Measurements from ENCODE around the gene PRICKLE3. TPM values are rescaled to one million over a fixed set of nuclear protein-coding genes. Genes with fewer than 3 reads are reported as not detected.
A peak's percentile ranks its signal among the peaks of the same experiment; 100 is the strongest.
"Not testable (repeated sequence)": the region's sequence is repeated elsewhere in the genome, so short reads cannot be mapped to it uniquely, and the experiment has no call there.

Gene PRICKLE3
- polyA plus RNA-seq, 3 donors = 3.2 to 4.6 (median 3.8) TPM

- no peak for DNase-seq (ENCODE audit: low read depth in 3 of 3, low spot score in 2 of 3)
Measured at GRCh38 chrX:49187028-49187394, 838 bp upstream of the PRICKLE3 start.

DNA sequence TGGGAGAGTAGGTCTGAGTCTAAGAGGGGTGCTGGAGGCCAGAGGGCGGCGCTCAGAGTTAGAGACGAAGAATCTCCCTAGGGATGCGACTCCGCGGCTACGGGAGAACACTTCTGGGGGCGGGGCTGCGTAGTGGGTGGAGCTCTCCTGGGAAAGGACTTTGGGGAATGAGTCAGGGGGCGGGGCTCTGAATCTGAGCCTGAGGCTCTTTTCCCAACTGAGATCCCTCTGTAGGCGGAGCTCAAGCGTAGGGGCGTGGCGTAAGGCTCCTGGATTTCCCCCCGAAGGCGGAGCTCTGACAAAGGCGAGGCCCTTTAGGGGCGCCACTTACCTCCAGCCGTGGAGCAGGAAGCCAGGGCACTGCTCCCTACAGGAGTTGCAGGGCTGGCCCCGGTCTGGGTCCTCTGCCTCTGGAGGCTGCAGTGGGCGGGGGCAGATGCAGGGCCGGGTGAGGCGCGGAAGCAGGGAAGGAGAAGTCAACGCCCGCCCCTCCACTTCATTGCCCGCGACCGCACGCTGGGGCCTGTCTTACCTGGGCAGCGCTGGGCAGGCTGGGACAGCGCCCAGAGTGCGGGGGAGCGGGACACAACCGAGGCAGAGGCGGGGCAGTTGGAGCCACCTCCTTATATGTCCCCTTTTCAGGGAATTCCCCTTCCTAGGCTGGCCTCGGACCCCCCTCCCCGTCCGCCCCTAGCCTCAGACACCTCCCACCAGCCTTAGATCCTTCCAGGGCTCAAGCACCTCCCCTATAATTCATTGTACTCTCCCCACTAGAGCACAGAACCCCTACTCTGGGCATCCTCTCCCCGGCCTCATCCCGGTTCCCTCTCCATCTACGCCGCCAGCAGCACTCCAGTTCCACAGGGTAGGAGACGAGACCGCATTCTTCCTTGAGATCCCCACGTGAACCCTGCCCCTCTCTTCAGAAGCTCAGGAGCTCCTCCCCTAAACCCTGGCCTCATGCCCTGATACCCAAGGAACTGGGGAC lies 1.6 kb downstream of the PRICKLE3 start:
- peak; percentile 43 to 72 (median 70) for DNase-seq (ENCODE audit: low read depth in 3 of 3, low spot score in 2 of 3)

- DNase-seq (ENCODE audit: low read depth in 3 of 3, low spot score in 2 of 3) = no peak
Measured at GRCh38 chrX:49183701-49184281, 2.4 kb downstream of the PRICKLE3 start.

DNA sequence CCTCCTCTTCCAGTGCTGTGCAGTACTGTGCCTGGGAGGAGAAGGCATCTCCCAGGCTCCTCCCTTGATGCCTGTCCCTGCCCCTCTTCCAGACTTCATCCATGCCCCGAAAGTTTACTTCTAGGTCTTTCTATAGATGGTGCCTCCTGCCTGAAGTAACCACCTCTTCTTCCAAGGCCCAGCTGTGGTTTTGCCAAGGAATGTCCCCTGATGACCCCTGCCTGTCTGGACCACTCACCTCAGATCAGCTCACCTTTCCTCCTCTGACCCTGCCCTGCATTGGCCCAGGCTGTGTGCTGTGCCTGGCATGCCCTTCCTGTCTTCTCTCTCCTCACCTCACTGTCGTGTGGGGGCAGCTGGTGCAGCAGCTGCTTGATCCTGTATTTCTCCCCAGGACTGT lies 6.8 kb downstream of the PRICKLE3 start:
- no peak for DNase-seq (ENCODE audit: low read depth in 3 of 3, low spot score in 2 of 3)

DNA sequence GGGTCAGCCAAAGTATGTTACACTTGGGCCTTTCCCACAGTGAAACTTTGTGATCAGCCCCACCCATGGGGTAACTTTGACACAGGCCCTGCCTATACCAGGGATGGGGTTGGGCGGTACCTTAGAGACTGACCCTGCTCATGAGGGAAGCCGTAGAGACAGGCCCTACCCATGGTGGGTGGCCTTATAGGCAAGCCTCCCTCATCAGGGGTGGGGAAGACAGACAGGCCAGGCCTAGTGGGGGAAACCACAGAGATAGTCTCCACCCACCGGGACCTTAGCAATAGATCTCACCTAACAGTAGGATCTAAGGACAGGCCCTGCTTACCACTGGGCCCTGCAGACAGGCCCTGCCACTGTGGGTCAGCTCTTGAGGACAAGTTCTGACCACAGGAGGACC lies 7.6 kb downstream of the PRICKLE3 start:
- no peak for DNase-seq (ENCODE audit: low read depth in 3 of 3, low spot score in 2 of 3)

- DNase-seq (ENCODE audit: low read depth in 3 of 3, low spot score in 2 of 3) = no peak
Measured at GRCh38 chrX:49177873-49178480, 8.2 kb downstream of the PRICKLE3 start.

- DNase-seq (ENCODE audit: low read depth in 3 of 3, low spot score in 2 of 3) = no peak
Measured at GRCh38 chrX:49177338-49177833, 8.8 kb downstream of the PRICKLE3 start.

GRCh38 chrX:49176421-49177326 lies 9.5 kb downstream of the PRICKLE3 start:
- DNase-seq (ENCODE audit: low read depth in 3 of 3, low spot score in 2 of 3) = no peak

- DNase-seq (ENCODE audit: low read depth in 3 of 3, low spot score in 2 of 3) = no peak
Measured at GRCh38 chrX:49175435-49176274, 10.5 kb downstream of the PRICKLE3 start.

DNA sequence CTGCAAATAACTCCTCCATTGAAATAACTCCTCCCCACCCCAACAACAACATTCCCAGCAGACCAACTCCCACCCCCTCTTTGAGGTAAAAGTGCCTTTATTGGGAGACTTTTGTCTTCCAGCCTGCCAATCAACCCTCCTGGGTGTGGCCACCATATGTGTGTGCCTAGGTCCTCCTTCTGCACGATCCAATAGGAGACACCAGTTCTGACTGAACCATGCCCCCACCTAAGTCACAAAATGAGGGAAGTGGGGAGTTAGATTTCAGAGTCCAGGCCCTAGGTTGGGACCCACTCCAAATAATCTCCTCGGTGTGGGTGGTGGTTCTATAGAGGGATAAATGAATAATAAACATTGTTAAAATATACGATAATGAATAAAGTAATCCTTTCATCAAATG lies 11.4 kb downstream of the PRICKLE3 start:
- no peak for DNase-seq (ENCODE audit: low read depth in 3 of 3, low spot score in 2 of 3)

DNA sequence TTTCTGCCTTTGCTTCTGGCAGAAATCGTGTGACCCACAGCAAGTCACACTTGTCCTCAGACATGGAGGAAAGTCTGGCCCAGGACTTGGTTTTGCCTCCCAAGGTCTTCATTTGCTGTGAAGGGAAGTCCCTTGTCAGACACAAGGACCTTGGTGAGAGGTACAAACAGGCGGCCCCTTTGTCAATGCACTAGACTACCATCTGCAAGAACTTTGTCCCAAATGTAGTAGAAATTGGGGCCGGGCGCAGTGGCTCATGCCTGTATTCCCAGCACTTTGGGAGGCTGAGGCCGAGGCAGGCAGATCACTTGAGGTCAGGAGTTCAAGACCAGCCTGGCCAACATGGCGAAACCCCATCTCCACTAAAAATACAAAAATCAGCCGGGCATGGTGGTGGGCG lies 12.6 kb downstream of the PRICKLE3 start:
- not testable (repeated sequence) for DNase-seq (ENCODE audit: low read depth in 3 of 3, low spot score in 2 of 3)

DNA sequence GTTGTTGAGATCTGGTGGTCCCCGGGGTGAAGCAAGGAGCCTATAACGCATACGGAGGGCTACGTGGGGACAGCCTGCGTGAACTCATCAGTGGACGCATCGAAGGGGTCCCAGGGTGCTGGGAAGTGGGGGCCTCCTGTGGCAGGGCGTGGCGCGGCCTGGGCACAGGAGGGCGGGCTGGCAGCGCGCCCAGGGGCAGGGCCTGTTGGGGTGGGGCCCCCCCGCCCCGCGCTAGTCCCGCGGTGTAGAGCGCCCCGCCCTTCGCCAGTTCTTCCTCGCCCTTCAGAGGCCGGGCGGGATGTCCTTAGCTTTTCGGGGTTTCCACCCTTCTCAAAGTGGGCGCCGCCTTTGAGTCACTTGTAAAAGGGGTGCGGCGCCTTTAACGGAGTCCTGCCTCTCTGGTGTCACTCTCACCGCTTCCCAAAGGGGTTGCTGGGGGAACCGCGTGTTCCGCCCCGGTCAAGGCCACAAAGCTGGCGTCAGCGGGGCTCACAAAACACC lies 13.8 kb downstream of the PRICKLE3 start:
- DNase-seq (ENCODE audit: low read depth in 3 of 3, low spot score in 2 of 3) = no peak

GRCh38 chrX:49171752-49172279 lies 14.4 kb downstream of the PRICKLE3 start, which contains the start of gene PLP2:
PLP2 (plus strand) TSS chrX:49171898; CDS start chrX:49172001, 103 bp downstream.
- DNase-seq (ENCODE audit: low read depth in 3 of 3, low spot score in 2 of 3) = no peak

- DNase-seq (ENCODE audit: low read depth in 3 of 3, low spot score in 2 of 3) = no peak
Measured at GRCh38 chrX:49167740-49168108, 18.4 kb downstream of the PRICKLE3 start.

DNA sequence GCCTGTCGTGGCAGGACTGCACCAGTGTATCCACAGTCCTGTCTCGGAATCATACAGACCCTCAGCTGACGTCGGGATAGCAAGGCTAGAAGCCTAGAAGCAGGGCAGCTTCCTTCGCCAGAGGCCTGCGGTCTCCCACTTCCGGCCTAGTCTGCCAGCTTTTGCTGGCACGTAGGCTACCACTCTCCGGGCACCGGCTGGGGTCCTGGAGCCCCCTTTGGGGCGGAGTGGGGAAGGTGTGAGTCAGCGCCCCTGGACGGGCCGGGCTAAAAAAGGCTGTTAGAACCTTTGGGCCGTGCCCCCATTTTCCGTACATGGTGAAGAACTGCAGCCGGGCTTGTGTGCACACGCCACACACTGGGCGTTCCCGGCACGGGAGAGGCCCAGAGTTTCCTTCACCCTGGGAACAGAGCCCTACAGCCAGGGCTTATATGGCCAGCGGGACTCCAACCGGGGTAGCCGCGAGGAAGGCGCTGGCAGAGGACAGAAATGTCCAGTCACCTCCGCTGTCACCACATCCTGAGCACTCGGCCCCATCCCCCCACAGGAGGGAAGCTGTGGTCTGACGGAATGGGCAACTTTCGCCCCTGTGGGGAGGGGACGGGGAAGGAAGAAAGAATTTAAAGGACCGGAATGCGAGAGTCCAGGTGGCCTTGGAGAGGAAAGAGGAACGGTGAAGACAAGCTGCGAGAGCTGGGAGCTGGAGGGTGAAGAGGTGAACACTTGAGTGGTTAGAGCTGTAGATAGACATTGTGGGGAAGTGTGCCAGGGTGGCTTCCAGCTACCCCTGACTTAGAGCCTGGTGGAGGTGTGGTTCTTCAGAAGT lies 19.0 kb downstream of the PRICKLE3 start:
- DNase-seq (ENCODE audit: low read depth in 3 of 3, low spot score in 2 of 3) = no peak

DNA sequence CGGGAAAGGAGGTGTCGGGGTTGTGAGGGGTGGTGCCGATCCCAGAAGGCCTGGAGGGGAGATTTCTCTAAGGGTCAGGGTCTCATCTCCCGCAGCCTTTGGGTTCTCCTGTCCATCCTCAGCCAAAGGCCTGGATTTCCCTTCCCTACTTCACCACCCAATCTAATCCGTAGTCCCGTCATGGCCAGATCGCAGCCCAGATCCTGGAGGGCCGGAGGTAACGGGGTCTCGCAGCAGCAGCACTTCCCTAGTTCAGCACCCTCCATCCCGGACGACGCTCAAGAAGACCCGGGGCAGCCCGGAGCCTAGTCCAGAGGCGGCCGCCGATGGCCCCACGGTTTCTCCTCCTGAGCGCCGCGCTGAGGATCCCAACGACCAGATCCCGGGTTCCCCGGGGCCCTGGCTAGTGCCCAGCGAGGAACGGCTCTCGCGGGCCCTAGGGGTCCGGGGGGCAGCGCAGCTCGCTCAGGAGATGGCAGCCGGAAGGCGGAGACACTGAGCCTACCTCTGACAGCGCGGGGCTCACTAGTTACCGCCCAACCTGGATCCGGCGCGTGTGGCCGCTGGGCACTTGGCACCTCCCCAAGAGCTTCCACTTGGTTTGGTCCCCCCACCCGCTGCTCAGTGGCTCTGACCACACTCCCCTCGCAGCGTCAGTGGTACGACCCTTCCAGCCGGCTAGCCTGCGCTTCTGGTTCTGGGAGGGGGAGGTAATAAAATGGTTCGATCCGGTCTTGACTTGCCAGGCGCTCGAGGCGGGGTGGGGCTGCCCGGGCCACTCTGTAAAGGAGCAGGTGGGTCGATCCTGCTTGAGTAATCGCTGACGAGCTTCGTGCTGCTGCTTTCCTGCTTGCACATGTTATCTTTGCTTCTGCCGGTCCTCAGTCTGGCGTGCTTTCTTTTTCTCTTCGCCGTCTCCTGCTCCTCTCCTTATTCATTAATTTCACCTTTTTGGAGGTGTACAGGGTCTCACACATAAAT lies 20.0 kb downstream of the PRICKLE3 start:
- DNase-seq (ENCODE audit: low read depth in 3 of 3, low spot score in 2 of 3) = peak in 1 of 3 donors; percentile 59

Data from right renal cortex interstitium (tissue), 3 donors.